MCF 10A (cell line): ENCODE data around the gene ITPKA. TPM values are rescaled to one million over a fixed set of nuclear protein-coding genes. Genes with fewer than 3 reads are reported as not detected.

Source experiments
- BruUV-seq: library from RNA; stranded (reverse); fragments of 400-500 nt; replicated peaks from 2 replicates; lab custom pipeline; 2021; lab: Mats Ljungman, UMichigan
- CTCF ChIA-PET: fragments of 300-600 bp; sonication (Branson Sonifier 250); formaldehyde crosslinking; extraction: SDS; loops from one replicate; lab custom pipeline; 2021; ENCODE audit warnings: antibody characterized with exemption, inconsistent platforms; lab: Yijun Ruan, JAX
- POLR2A ChIA-PET: fragments of 300-600, 350-650 bp; sonication (Branson Sonifier 250); formaldehyde crosslinking; extraction: SDS; loops from one replicate; lab custom pipeline; 2020; ENCODE audit warnings: antibody characterized with exemption, inconsistent platforms; lab: Yijun Ruan, JAX
- DNase-seq: peaks from one replicate; pipeline ENCODE4 v3.0.0-alpha.2; 2018; ENCODE audit not compliant: unreplicated experiment
- H3K27ac Mint-ChIP-seq: one replicate; pipeline ENCODE4 v1.8.0; 2022; ENCODE audit warnings: mild to moderate bottlenecking, low read depth, mixed read lengths; ENCODE audit not compliant: unreplicated experiment
- H3K27me3 Mint-ChIP-seq: one replicate; pipeline ENCODE4 v1.8.0; 2022; ENCODE audit warnings: mixed read lengths; ENCODE audit not compliant: insufficient read depth, unreplicated experiment
- H3K36me3 Mint-ChIP-seq: one replicate; pipeline ENCODE4 v1.8.0; 2022; ENCODE audit warnings: mild to moderate bottlenecking, moderate library complexity, mixed read lengths; ENCODE audit not compliant: insufficient read depth, unreplicated experiment
- H3K4me1 Mint-ChIP-seq: one replicate; pipeline ENCODE4 v1.8.0; 2022; ENCODE audit warnings: mixed read lengths; ENCODE audit not compliant: insufficient read depth, unreplicated experiment
- H3K4me3 Mint-ChIP-seq: one replicate; pipeline ENCODE4 v1.8.0; 2022; ENCODE audit warnings: mild to moderate bottlenecking, moderate library complexity, mixed read lengths; ENCODE audit not compliant: unreplicated experiment
- H3K9me3 Mint-ChIP-seq: one replicate; pipeline ENCODE4 v1.8.0; 2022; ENCODE audit warnings: mixed read lengths; ENCODE audit not compliant: unreplicated experiment
- CTCF ChIP-seq: fragments of 200-600 bp; IDR thresholded peaks from one replicate; pipeline ENCODE4 v1.8.0; 2022; ENCODE audit warnings: antibody characterized with exemption, mild to moderate bottlenecking; ENCODE audit not compliant: unreplicated experiment
- intact Hi-C: fragments of 100-400 bp; cut with micrococcal nuclease; formaldehyde crosslinking; loops from 2 replicates; pipeline ENCODE4 v1.14.1; 2022
- total RNA-seq: library from RNA; stranded (reverse); gene quantifications from 2 replicates; pipeline ENCODE4 v1.2.3, GENCODE V29; 2022

ITPKA gene
- total RNA-seq, 1 experiment from 2014 or later: 13.5 TPM

DNA sequence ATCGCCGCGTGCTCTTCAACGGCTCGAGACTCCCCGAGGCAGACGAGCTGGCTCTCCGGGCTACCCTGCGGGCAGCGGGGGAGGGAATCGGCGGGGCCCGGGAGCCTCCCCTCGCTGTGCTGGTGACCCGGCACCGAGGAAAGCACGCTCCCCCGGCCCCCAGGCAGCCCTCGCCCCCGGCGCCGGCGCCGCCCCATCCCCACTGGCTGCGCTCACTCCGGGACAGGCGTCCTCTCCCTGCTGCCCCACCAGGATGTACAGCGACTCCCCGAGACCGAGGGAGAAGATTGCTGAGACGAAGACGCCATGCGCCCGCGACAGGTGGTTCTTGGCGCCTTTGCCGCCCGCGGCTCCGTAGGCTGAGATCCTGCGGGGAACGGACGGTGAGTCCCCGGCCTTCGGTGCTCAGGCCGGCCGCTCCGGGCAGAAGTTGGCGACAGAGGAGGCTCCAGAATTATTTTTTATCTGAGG, 18.3 kb downstream of the ITPKA start:
- TF ChIP-seq CTCF: no peak
- Mint-ChIP-seq H3K4me1 (peaks cover 7% of the 10 kb centered on the region), H3K9me3 (no peaks in the 10 kb centered on the region), H3K4me3 (no peak overlapping the region), H3K27ac (no peak overlapping the region), H3K27me3 (no peaks in the 10 kb centered on the region), H3K36me3 (peaks cover 15% of the 10 kb centered on the region)
- ChIA-PET POLR2A (no interaction called here), CTCF (no interaction called here)
- intact Hi-C loops: no loop called here
- BruUV-seq: no TSS peak
- DNase-seq: no peak

DNA sequence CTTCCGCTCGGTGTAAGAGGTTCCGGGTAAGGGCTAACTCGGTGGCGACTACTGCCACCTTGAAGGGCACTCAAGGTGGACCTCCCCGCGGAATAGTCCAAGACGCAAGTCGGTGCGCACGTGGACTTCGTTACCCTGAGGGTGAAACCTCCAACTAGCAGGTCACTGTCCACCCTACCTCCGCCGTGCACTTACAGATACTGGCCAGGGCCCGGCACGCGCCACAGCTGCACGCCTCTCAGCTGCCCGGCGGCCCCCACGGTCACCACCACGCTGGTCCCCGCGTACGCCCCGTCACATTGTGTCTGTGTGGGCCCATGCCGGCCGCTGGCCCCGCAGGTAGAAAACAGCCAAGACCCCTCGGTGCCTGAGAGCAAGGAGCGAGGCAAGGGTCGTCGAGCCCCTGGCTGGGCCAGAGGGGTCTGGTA, 18.9 kb downstream of the ITPKA start:
- Mint-ChIP-seq H3K27me3 (no peaks in the 10 kb centered on the region), H3K9me3 (no peaks in the 10 kb centered on the region)
- BruUV-seq: no TSS peak

DNA sequence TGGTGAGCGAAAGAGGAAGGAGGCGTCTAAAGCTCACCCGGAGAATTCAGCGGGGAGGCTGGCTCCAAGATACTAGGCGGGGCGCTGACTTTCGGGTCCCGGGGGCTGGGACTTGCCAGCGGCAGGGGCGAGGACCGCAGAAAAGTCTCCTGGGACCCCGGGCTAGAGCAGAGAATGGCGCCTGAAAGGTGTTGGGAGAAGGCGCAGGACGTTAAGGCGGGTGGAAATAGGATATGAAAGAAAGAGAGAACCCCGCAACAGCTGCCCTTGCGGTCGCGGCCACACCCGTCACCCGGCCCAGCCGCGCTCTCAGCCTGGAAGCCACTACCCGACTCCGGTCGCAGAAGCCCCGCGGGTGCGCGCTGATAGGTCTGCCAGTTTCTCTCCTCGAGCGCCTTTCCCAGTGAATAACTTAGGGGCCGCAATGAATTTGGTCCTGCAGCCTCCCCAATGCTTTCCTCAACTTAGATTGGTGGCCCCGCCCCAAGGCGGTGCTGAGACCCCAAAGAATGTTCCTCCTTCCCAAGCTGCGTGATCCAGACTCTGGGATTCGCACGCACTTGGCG, 19.3 kb downstream of the ITPKA start:
- ChIA-PET POLR2A (no interaction called here), CTCF (no interaction called here)
- H3K9me3 Mint-ChIP-seq: no peaks in the 10 kb centered on the region
- H3K36me3 Mint-ChIP-seq: peaks cover 25% of the 10 kb centered on the region
- H3K4me1 Mint-ChIP-seq: peaks cover 1% of the 10 kb centered on the region
- no peak for TF ChIP-seq CTCF
- no peaks in the 10 kb centered on the region for H3K27me3 Mint-ChIP-seq
- no peak overlapping the region for H3K4me3 Mint-ChIP-seq
- H3K27ac Mint-ChIP-seq: no peak overlapping the region
- BruUV-seq: no TSS peak
- DNase-seq: no peak
- intact Hi-C loops: no loop called here

More for the DNA sequence above, 18.9 kb downstream of the ITPKA start:
- POLR2A ChIA-PET: no interaction called here
- intact Hi-C loops: no loop called here
- H3K4me1 Mint-ChIP-seq: peaks cover 6% of the 10 kb centered on the region
- no peak for TF ChIP-seq CTCF
- no peak overlapping the region for H3K27ac Mint-ChIP-seq
- no peak for DNase-seq
- peaks cover 20% of the 10 kb centered on the region for H3K36me3 Mint-ChIP-seq
- no peak overlapping the region for H3K4me3 Mint-ChIP-seq
- CTCF ChIA-PET: no interaction called here

- POLR2A ChIA-PET: interaction anchor here (0.5 kb wide), 1 partner anchor 882 kb away, joined by 3 read pairs; no protein-coding TSS in a partner anchor
- H3K36me3 Mint-ChIP-seq: peaks cover 25% of the 10 kb centered on the region
- intact Hi-C loops: no loop called here
- no peak for TF ChIP-seq CTCF
- no peak within 1 kb of the TSS for H3K4me3 Mint-ChIP-seq
- CTCF ChIA-PET: no interaction called here
- no peaks in the 10 kb centered on the region for H3K9me3 Mint-ChIP-seq
- no peaks in the 10 kb centered on the region for H3K4me1 Mint-ChIP-seq
- BruUV-seq: no TSS peak
- no peaks in the 10 kb centered on the region for H3K27me3 Mint-ChIP-seq
- DNase-seq: no peak
- H3K27ac Mint-ChIP-seq: no peak within 1 kb of the TSS
These were observed 20.0 kb downstream of the ITPKA start, which contains the start of gene LTK for GRCh38 chr15:41513506-41514227. LTK (minus strand) TSS chr15:41513827; CDS start chr15:41513709, 118 bp downstream.
